HepG2 (cell line): ENCODE data around the gene GNG7. TPM values are rescaled to one million over a fixed set of nuclear protein-coding genes. Genes with fewer than 3 reads are reported as not detected.

Source experiments
- FOSL1 ChIP-seq: sonication (generic); formaldehyde crosslinking; IDR thresholded peaks from 2 replicates; pipeline ENCODE4 v1.9.0; 2021; ENCODE audit warnings: missing genetic modification reagents, borderline replicate concordance
- ISX ChIP-seq: sonication (generic); formaldehyde crosslinking; conservative IDR thresholded peaks from 2 replicates; pipeline ENCODE4 v1.5.0; 2020; ENCODE audit warnings: missing genetic modification reagents
- KIAA2018 ChIP-seq: sonication (generic); formaldehyde crosslinking; IDR thresholded peaks from 2 replicates; pipeline ENCODE4 v1.5.0; 2020; ENCODE audit warnings: mild to moderate bottlenecking, missing genetic modification reagents, borderline replicate concordance
- SALL2 ChIP-seq: sonication (generic); formaldehyde crosslinking; IDR thresholded peaks from 2 replicates; pipeline ENCODE4 v1.8.1; 2023; ENCODE audit warnings: mild to moderate bottlenecking, missing genetic modification reagents, inconsistent platforms
- SNAPC2 ChIP-seq: sonication (generic); formaldehyde crosslinking; IDR thresholded peaks from 2 replicates; pipeline ENCODE4 v1.8.1; 2022; ENCODE audit warnings: mild to moderate bottlenecking, missing genetic modification reagents
- SOX6 ChIP-seq, 2 experiments: fragments of 450-650 bp in 1 of 2; sonication (generic) in 1 of 2; formaldehyde crosslinking in 1 of 2; IDR thresholded peaks; 2 replicates each; pipeline versions ENCODE4 v1.4.0 to v1.6.1; 2017 to 2020; ENCODE audit warnings: antibody characterized with exemption in 1 of 2, mild to moderate bottlenecking in 1 of 2, missing genetic modification reagents in 1 of 2
- ZKSCAN8 ChIP-seq: IDR thresholded peaks from 2 replicates; pipeline ENCODE4 v1.6.1; 2016; ENCODE audit warnings: borderline replicate concordance, missing genetic modification reagents, missing compliant biosample characterization
- ZNF274 ChIP-seq: sonication (generic); formaldehyde crosslinking; IDR thresholded peaks from 2 replicates; pipeline ENCODE4 v1.5.1; 2020; ENCODE audit warnings: mild to moderate bottlenecking, missing genetic modification reagents
- ZNF350 ChIP-seq: sonication (generic); formaldehyde crosslinking; IDR thresholded peaks from 2 replicates; pipeline ENCODE4 v1.4.0; 2020; ENCODE audit warnings: mild to moderate bottlenecking, low read depth, missing genetic modification reagents, borderline replicate concordance
- ZNF430 ChIP-seq: sonication (generic); formaldehyde crosslinking; IDR thresholded peaks from 2 replicates; pipeline ENCODE4 v1.9.0; 2021; ENCODE audit warnings: mild to moderate bottlenecking, missing genetic modification reagents
- ZNF577 ChIP-seq: sonication (generic); formaldehyde crosslinking; IDR thresholded peaks from 2 replicates; pipeline ENCODE4 v1.4.0; 2020; ENCODE audit warnings: mild to moderate bottlenecking, low read depth, missing genetic modification reagents, borderline replicate concordance
- ZNF713 ChIP-seq: sonication (generic); formaldehyde crosslinking; IDR thresholded peaks from 2 replicates; pipeline ENCODE4 v1.4.0; 2020; ENCODE audit warnings: mild to moderate bottlenecking, missing genetic modification reagents
- ZNF720 ChIP-seq: sonication (generic); formaldehyde crosslinking; IDR thresholded peaks from 2 replicates; pipeline ENCODE4 v1.4.0; 2020; ENCODE audit warnings: missing genetic modification reagents
- ZNF772 ChIP-seq: sonication (generic); formaldehyde crosslinking; IDR thresholded peaks from 2 replicates; pipeline ENCODE4 v1.5.0; 2020; ENCODE audit warnings: mild to moderate bottlenecking, missing genetic modification reagents
- polyA plus RNA-seq, 8 experiments: library from polyadenylated mRNA; depleted of rRNA in 3 of 8; stranded (reverse) in 7 of 8; unstranded in 1 of 8; fragments of >200 nt; fragmentation: Illumina TruSeq in 4 of 8; extraction: Trizol in 4 of 8; gene quantifications; 2 replicates each; pipeline versions ENCODE4 v1.2.1 to v1.2.3, GENCODE V29; 2011 to 2016; ENCODE audit warnings: low read depth in 4 of 8, missing spikeins in 1 of 8, mixed read lengths in 1 of 8; ENCODE audit not compliant: insufficient read depth in 1 of 8
- total RNA-seq, 5 experiments: library from RNA; depleted of rRNA; stranded (reverse); fragments of >200 nt; fragmentation: Illumina TruSeq; extraction: Trizol; gene quantifications; 2 replicates each; pipeline ENCODE4 v1.2.3, GENCODE V29; 2016; ENCODE audit warnings: low read depth in 1 of 5
- TF ChIP-seq, protein P1 (sequence below): sonication (generic); formaldehyde crosslinking; IDR thresholded peaks from 2 replicates; pipeline ENCODE4 v1.4.0; 2020; ENCODE audit warnings: missing genetic modification reagents, borderline replicate concordance
- TF ChIP-seq, protein P2 (sequence below): sonication (generic); formaldehyde crosslinking; IDR thresholded peaks from 2 replicates; pipeline ENCODE4 v1.5.0; 2020; ENCODE audit warnings: missing genetic modification reagents
- TF ChIP-seq, protein P3 (sequence below): sonication (generic); formaldehyde crosslinking; IDR thresholded peaks from 2 replicates; pipeline ENCODE4 v1.8.1; 2023; ENCODE audit warnings: missing genetic modification reagents, inconsistent platforms, borderline replicate concordance

The GNG7 gene
- total and polyA plus RNA-seq, 2 of the 13 experiments (the other 11 are each of a cell fraction or from before 2014, with no cell fraction given), result 1.4 to 3.3 TPM

DNA sequence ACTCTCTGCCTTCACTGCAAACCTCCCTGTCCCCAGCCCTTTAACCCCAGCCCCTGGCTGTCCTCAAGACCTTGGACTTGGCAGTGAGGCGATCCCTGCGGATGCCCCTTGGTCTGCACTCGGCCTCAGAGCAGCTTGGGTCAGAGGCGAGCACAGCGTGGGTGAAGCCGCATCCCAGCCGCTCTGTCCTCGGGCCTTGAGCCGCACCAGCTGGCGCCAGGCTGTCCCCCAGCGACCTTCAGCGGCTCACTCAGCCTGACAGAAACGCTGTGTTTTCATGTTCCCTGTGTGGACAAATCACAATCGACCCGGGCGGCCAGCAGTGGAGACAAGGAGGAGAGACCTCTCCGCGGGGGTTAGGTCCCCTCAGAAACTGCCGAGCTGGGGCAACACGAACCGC is 52.0 kb downstream of the GNG7 start (continued):
- TF ChIP-seq, protein P1, sequence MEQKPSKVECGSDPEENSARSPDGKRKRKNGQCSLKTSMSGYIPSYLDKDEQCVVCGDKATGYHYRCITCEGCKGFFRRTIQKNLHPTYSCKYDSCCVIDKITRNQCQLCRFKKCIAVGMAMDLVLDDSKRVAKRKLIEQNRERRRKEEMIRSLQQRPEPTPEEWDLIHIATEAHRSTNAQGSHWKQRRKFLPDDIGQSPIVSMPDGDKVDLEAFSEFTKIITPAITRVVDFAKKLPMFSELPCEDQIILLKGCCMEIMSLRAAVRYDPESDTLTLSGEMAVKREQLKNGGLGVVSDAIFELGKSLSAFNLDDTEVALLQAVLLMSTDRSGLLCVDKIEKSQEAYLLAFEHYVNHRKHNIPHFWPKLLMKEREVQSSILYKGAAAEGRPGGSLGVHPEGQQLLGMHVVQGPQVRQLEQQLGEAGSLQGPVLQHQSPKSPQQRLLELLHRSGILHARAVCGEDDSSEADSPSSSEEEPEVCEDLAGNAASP, result peak; percentile 94; the same call in 1 of the 2 replicates
- TF ChIP-seq SNAPC2 (CRISPR knock-in tag), result no peak
- 0 out of 2 replicates have a peak, but pooled peaks have one; percentile 44 for TF ChIP-seq KIAA2018 (CRISPR knock-in tag)
- TF ChIP-seq, protein P2, sequence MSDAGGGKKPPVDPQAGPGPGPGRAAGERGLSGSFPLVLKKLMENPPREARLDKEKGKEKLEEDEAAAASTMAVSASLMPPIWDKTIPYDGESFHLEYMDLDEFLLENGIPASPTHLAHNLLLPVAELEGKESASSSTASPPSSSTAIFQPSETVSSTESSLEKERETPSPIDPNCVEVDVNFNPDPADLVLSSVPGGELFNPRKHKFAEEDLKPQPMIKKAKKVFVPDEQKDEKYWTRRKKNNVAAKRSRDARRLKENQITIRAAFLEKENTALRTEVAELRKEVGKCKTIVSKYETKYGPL (CRISPR knock-in tag), result no peak
- TF ChIP-seq SOX6 (IDR thresholded peaks at IDR 0.05), result no peak
- peak; percentile 36 for TF ChIP-seq SOX6 (CRISPR knock-in tag; IDR thresholded peaks at IDR 0.05)
- 0 out of 2 replicates have a peak, but pooled peaks have one; percentile 27 for TF ChIP-seq SALL2
- peak; percentile 23; the same call in 1 of the 2 replicates for TF ChIP-seq ZNF430
- no peak for TF ChIP-seq FOSL1 (CRISPR knock-in tag)
- TF ChIP-seq ZKSCAN8 (CRISPR knock-in tag), result no peak
- TF ChIP-seq ZNF577, result no peak
- TF ChIP-seq ZNF772, result no peak
- TF ChIP-seq ISX (CRISPR knock-in tag), result no peak
- no peak for TF ChIP-seq ZNF720
- 0 out of 2 replicates have a peak, but pooled peaks have one; percentile 39 for TF ChIP-seq ZNF274
- TF ChIP-seq ZNF350 (CRISPR knock-in tag), result 0 out of 2 replicates have a peak, but pooled peaks have one; percentile 38
- TF ChIP-seq, protein P3, sequence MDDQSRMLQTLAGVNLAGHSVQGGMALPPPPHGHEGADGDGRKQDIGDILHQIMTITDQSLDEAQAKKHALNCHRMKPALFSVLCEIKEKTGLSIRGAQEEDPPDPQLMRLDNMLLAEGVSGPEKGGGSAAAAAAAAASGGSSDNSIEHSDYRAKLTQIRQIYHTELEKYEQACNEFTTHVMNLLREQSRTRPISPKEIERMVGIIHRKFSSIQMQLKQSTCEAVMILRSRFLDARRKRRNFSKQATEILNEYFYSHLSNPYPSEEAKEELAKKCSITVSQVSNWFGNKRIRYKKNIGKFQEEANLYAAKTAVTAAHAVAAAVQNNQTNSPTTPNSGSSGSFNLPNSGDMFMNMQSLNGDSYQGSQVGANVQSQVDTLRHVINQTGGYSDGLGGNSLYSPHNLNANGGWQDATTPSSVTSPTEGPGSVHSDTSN, result no peak
- no peak for TF ChIP-seq ZNF713 (CRISPR knock-in tag)
